ENCODE results near the gene UROC1. TPM values are rescaled to one million over a fixed set of nuclear protein-coding genes. Genes with fewer than 3 reads are reported as not detected.

UROC1 gene
- total and polyA plus RNA-seq, 9 of the 15 experiments (the other 6 are each of a cell fraction or from before 2014, with no cell fraction given): not detected

DNA sequence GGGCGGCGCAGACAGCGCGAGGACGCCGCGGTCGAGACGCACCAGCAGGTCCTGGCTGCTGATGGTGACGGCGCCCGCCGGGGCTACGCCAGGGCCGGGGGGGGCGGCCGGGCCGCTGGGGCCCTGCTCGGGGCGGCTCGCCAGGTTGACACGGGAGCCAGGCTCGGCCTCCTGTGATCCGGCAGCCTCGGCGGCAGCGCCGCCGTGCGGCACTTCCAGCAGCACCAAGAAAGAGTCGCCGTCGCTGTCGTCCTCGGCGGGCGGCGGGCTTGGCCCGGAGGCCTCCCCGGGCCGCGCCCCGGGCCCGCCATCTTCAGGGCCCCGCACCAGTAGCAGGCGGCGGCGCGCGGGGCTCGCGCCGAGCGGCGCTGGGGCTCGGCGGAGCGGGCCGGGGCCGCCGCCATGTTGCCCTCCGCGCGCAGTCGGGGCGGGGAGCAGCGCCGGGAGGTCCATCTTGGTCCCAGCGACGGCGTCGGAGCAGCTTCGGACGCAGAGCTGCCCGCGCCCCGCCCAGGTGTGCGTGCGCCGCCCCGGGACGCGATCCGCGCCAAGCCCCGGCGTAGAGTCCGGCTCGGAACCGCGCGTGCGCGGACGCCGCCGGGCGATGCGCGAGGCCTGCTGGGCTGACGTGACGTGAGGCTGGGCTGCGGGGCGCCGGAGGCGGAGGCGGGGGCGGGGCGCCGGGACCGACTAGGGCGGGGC, 42.0 kb downstream of the UROC1 start, which contains the start of gene ZXDC (continued):
- TF ChIP-seq, protein P1, sequence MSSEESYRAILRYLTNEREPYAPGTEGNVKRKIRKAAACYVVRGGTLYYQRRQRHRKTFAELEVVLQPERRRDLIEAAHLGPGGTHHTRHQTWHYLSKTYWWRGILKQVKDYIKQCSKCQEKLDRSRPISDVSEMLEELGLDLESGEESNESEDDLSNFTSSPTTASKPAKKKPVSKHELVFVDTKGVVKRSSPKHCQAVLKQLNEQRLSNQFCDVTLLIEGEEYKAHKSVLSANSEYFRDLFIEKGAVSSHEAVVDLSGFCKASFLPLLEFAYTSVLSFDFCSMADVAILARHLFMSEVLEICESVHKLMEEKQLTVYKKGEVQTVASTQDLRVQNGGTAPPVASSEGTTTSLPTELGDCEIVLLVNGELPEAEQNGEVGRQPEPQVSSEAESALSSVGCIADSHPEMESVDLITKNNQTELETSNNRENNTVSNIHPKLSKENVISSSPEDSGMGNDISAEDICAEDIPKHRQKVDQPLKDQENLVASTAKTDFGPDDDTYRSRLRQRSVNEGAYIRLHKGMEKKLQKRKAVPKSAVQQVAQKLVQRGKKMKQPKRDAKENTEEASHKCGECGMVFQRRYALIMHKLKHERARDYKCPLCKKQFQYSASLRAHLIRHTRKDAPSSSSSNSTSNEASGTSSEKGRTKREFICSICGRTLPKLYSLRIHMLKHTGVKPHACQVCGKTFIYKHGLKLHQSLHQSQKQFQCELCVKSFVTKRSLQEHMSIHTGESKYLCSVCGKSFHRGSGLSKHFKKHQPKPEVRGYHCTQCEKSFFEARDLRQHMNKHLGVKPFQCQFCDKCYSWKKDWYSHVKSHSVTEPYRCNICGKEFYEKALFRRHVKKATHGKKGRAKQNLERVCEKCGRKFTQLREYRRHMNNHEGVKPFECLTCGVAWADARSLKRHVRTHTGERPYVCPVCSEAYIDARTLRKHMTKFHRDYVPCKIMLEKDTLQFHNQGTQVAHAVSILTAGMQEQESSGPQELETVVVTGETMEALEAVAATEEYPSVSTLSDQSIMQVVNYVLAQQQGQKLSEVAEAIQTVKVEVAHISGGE (CRISPR knock-in tag; IDR thresholded peaks at IDR 0.05): no peak
- TF ChIP-seq ZNF696 (CRISPR knock-in tag; conservative IDR thresholded peaks at IDR 0.05) (no peak), RBFOX2 (IDR thresholded peaks at IDR 0.05; ENCODE audit: low read depth, low read length) (peak; percentile 53; the same call in 1 of the 2 replicates), ETV1 (tag; conservative IDR thresholded peaks at IDR 0.05; ENCODE audit: low read depth) (no peak), ILF3 (IDR thresholded peaks at IDR 0.05; ENCODE audit: borderline replicate concordance) (no peak), TSC22D4 (tag; IDR thresholded peaks at IDR 0.05) (no peak), ZNF436 (CRISPR knock-in tag; IDR thresholded peaks at IDR 0.05) (no peak), HMGN3 (IDR thresholded peaks at IDR 0.05; ENCODE audit: borderline replicate concordance, extremely low read depth, insufficient read length, low read depth, low read length) (peak; percentile 55), HDAC8 (tag; IDR thresholded peaks at IDR 0.05) (no peak), XRCC3 (IDR thresholded peaks at IDR 0.05) (no peak), U2AF1 (optimal IDR thresholded peaks at IDR 0.05; ENCODE audit: low read depth, low read length) (no peak), CREM (IDR thresholded peaks at IDR 0.05; ENCODE audit: low read depth) (peak; percentile 75), ZNF644 (tag; IDR thresholded peaks at IDR 0.05; ENCODE audit: low read depth) (no peak), MYC (IDR thresholded peaks at IDR 0.05; ENCODE audit: low read depth, low read length) (peak; percentile 11; the same call in 1 of the 2 replicates), MYC (CRISPR knock-in tag; IDR thresholded peaks at IDR 0.05; ENCODE audit: borderline replicate concordance, low read depth) (no peak), ZNF24 (IDR thresholded peaks at IDR 0.05) (no peak)
- TF ChIP-seq, protein P2, sequence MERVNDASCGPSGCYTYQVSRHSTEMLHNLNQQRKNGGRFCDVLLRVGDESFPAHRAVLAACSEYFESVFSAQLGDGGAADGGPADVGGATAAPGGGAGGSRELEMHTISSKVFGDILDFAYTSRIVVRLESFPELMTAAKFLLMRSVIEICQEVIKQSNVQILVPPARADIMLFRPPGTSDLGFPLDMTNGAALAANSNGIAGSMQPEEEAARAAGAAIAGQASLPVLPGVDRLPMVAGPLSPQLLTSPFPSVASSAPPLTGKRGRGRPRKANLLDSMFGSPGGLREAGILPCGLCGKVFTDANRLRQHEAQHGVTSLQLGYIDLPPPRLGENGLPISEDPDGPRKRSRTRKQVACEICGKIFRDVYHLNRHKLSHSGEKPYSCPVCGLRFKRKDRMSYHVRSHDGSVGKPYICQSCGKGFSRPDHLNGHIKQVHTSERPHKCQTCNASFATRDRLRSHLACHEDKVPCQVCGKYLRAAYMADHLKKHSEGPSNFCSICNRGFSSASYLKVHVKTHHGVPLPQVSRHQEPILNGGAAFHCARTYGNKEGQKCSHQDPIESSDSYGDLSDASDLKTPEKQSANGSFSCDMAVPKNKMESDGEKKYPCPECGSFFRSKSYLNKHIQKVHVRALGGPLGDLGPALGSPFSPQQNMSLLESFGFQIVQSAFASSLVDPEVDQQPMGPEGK (CRISPR knock-in tag; IDR thresholded peaks at IDR 0.05; ENCODE audit: borderline replicate concordance): no peak
- TF ChIP-seq, protein P3, sequence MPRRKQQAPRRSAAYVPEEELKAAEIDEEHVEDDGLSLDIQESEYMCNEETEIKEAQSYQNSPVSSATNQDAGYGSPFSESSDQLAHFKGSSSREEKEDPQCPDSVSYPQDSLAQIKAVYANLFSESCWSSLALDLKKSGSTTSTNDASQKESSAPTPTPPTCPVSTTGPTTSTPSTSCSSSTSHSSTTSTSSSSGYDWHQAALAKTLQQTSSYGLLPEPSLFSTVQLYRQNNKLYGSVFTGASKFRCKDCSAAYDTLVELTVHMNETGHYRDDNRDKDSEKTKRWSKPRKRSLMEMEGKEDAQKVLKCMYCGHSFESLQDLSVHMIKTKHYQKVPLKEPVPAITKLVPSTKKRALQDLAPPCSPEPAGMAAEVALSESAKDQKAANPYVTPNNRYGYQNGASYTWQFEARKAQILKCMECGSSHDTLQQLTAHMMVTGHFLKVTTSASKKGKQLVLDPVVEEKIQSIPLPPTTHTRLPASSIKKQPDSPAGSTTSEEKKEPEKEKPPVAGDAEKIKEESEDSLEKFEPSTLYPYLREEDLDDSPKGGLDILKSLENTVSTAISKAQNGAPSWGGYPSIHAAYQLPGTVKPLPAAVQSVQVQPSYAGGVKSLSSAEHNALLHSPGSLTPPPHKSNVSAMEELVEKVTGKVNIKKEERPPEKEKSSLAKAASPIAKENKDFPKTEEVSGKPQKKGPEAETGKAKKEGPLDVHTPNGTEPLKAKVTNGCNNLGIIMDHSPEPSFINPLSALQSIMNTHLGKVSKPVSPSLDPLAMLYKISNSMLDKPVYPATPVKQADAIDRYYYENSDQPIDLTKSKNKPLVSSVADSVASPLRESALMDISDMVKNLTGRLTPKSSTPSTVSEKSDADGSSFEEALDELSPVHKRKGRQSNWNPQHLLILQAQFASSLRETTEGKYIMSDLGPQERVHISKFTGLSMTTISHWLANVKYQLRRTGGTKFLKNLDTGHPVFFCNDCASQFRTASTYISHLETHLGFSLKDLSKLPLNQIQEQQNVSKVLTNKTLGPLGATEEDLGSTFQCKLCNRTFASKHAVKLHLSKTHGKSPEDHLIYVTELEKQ (CRISPR knock-in tag; IDR thresholded peaks at IDR 0.05): no peak
